Suppressor macrophage treated with lipopolysaccharide for 4 hours (primary cell): ENCODE measurements around the gene SYT7.
"Not testable (repeated sequence)": the region's sequence is repeated elsewhere in the genome, so short reads cannot be mapped to it uniquely, and the experiment has no call there.

ENCODE experiments used
- DNase-seq: peaks from one replicate; pipeline ENCODE4 v3.0.0-alpha.2; 2020

Gene SYT7

GRCh38 chr11:61494381-61494961 is 86.4 kb downstream of the SYT7 start:
- DNase-seq = no peak

DNA sequence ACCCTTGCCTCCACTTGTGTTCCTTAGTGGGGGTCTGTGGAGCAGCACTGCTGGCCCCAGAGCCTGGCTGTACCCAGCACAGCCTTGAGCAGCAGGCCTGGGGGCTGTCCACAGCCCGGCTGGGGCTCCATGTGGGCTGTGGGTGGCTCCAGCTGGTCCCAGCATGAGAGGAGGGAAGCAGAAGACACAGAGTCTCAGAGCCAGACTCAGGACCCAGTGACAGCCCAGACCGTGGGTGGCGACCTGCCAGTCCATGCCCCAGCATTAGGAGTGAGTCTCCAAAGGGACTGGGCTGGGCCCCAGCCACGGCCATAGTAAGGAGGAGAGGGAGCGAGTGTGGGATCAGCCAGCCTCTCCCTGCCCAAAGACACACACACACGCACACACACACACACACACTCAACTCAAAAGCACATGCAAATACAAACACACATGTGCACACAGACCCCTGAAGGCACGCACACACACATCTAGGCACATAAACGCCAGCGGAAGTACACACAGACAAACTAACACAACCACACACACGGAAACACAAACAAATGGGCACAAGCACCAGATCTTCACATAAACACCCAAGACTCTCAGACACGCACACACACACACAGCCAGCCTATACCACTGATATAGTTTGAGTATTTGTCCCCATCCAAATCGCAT is 89.0 kb downstream of the SYT7 start:
- DNase-seq = no peak

DNA sequence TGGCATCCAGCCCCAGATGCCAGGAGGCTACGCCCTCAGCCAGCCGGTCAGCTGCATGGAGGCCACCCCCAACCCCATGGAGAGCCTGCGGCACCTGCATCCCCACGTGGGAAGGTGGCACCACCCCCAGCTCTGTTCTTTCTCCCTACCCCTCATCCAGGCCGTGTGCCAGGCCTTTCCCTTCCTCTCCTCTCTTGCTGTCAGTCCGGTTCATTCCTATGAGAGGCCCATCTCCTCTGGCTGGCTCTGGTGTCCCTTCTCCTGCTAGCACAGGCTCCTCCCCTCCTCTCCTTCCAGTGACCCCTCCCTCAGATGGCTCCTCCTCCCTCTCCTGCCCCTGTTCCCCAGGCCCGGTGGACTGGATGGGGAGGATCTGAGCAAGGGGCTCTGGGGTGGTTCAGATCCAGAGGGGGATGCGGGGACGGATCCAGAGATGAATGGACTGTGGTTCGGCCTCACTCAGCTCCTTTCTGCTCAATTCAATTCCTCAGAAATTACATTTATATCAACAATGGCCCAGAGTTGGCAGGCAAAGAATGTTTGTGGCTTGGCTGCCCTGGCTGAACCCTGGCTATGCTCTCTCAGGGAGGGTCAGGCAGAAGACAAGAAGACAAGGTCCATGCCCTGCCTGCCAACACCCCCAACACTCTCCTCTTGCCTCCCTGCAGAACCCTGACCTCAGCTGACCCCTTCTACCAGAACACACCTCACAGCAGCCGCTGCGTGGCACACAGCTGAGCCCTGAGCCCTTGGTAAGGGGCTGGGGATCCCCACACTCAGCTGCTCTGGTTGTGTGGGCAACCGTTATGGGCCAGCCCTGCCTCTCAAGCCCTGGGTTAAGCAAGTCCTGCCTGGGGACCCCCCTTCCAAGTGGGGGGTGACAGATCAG is 90.8 kb downstream of the SYT7 start:
- no peak for DNase-seq

- DNase-seq = no peak
Measured at GRCh38 chr11:61488651-61489291, 92.1 kb downstream of the SYT7 start.

- DNase-seq = no peak
Measured at GRCh38 chr11:61487342-61488025, 93.4 kb downstream of the SYT7 start.

DNA sequence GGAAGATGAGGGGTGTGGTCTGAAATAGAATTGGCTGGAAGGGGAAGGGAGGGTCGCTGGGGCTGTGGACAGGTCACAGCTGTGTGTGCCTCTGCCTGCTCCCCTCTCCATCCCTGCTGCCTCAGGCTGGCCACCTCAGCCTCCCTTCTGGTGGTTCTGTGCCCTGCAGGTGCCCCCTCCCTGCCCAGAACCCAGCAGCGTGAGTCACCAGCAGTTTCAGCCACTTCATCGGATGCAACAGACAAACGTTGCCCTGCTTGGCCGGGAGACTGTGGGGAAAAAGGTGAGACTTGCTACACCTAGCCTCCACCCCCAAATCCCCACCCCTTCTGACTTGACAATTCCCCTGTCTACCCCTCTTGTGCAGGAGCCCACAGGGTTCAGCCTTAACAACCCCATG is 94.1 kb downstream of the SYT7 start:
- DNase-seq = no peak

DNA sequence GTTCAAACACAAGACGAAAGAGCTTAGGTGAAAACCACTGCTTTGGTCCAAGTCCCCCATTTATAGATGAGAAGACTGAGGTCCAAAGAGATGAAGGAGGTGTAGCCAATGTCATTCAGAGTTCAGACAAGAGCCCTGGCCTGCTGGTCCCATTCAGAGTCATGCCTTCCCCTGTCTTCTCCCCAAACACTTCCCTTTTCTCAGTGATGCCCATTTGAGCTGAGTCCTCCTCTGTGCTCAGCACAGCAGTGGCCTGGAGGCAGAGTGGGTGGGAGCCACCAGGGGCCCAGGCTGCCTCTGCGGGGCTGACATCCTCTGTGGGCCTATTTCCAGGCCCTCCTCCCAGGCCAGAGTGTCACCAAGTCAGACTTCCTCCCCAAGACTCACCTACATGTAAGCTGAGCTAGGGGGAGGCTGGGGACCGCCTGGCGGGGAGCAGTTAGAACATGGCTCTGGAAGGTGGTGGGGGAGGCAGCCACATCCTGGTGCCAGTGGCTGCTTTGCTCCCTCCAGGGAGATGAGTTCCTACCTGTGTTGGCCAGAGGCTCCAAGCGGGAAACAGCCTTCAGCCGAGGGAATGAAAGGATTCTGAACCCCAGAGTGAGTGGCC is 94.8 kb downstream of the SYT7 start:
- peak; percentile 29 for DNase-seq

- DNase-seq = no peak
Measured at GRCh38 chr11:61485080-61485479, 95.8 kb downstream of the SYT7 start.

- no peak for DNase-seq
Measured at GRCh38 chr11:61484541-61484940, 96.3 kb downstream of the SYT7 start.

DNA sequence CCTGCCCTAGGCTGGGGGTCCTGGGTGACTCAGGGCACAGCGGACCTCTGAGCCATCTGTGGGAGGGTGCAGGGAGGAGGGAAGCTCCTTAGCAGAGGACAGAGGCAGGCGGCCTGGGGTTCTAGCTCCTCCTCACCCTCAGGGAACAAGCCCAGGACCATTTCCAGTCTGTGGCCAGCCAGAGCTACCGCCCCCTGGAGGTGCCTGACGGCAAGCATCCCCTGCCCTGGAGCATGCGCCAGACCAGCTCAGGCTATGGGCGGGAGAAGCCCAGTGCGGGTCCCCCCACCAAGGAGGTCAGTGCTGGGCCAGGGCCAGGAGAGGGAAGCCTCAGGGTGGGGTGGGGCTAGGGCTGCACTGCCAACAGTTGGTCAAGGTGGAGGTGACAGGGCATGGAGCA is 98.4 kb downstream of the SYT7 start:
- peak; percentile 23 for DNase-seq

DNA sequence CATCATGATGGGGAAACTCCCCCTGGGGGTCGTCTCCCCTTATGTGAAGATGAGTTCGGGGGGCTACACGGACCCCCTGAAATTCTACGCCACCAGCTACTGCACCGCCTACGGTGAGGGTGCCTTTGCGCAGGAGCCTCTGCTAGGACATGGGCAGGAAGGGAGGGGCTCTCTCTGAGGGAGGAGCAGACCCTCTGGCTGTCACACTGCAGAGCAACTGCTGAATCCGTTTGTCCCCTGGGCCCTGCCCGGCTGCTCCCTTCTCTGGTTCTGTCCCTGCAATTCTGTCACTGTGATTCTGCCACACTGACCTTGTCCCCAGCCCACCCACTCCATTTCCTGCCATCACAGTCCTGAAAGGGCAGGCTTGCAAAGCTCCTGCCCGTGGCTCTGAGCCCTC is 99.1 kb downstream of the SYT7 start:
- DNase-seq = no peak

DNA sequence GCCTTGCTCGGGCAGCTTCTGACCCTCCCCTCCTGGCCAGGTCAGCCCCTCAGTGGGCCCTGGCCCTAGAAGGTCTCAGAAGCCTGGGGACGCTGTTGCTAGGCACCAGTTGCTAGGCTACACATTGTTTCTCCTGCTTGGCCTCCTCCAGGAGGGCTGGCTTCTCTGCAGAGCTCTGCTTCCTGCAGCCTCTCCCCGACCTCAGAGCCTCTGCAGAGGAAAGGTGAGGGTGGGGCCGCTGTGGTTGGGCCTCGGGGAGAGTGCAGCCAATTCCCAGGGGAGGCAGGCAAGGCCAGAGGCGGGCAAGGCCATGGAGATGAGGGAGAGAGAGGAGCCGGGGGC is 99.9 kb downstream of the SYT7 start:
- no peak for DNase-seq

- DNase-seq = no peak
Measured at GRCh38 chr11:61480261-61480993, 100.4 kb downstream of the SYT7 start.

DNA sequence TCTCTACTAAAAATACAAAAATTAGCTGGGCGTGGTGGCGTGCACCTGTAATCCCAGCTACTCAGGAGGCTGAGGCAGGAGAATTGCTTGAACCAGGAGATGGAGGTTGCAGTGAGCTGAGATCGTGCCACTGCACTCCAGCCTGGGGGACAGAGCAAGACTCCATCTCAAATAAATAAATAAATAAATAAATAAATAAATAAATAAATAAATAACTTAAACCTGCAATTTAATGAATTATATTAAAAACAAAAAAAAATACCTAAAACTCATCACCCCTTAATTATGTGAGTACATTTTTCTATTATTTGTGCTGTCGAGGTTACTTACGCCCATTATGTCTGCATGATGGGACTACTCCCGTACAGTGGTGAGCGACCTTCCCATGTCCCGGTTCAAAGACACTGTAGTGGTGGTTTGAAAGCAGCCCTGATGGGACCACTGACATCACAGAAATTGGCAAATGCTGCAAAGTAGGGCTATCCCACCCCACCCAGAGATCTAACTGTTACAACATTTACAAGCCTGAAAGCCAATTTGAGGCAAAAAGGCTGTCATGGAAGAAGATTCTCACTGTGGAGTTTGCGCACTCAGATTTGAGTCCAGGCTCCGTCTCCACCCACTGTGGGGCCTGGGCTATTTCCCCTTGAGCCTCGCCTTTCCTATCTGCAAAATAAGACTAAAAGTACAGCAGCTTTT is 101.4 kb downstream of the SYT7 start:
- DNase-seq = not testable (repeated sequence)

GRCh38 chr11:61477727-61478148 is 103.1 kb downstream of the SYT7 start:
- DNase-seq = peak; percentile 50

DNA sequence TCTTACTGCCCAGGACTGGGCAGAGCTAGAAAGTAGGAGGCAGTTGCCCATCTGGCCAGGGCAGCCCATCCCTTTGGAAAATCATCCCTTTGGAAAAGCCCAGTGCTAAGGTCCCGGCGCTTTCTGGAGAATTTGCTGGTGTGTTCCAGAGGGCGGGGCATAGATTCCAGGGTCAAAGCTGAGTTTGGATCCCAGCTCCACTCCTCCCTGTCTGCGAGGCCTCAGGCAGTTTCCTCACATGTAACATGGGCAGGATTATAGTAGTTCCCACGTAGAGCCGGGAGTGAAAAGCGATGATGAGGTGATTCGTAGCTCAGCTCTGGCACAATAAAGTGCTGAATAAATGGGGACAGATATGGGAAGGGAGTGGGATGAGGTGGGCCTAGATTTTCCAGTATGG is 103.8 kb downstream of the SYT7 start:
- no peak for DNase-seq

- DNase-seq = peak; percentile 23
Measured at GRCh38 chr11:61476371-61476770, 104.5 kb downstream of the SYT7 start.

DNA sequence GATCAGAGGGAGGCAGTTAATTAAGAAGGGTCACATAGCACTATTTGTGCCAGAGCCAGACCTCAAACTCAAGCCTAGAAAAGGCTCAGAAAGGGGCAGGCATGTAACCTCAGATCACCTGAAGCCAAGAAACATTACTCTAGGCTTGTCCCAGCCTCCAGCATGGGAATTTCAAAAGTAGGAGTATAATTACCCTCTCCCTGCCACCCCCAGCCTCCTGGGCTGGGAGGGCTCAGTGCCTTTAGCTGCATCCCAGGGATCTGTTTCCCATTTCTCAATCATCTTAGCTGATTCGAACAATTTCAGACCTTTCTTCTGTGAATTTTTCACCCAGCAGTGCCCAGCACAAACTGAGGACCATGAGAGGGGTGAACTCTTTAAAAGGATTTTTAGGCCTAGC is 105.4 kb downstream of the SYT7 start:
- no peak for DNase-seq

- DNase-seq = peak; percentile 17
Measured at GRCh38 chr11:61474013-61474643, 106.7 kb downstream of the SYT7 start.

DNA sequence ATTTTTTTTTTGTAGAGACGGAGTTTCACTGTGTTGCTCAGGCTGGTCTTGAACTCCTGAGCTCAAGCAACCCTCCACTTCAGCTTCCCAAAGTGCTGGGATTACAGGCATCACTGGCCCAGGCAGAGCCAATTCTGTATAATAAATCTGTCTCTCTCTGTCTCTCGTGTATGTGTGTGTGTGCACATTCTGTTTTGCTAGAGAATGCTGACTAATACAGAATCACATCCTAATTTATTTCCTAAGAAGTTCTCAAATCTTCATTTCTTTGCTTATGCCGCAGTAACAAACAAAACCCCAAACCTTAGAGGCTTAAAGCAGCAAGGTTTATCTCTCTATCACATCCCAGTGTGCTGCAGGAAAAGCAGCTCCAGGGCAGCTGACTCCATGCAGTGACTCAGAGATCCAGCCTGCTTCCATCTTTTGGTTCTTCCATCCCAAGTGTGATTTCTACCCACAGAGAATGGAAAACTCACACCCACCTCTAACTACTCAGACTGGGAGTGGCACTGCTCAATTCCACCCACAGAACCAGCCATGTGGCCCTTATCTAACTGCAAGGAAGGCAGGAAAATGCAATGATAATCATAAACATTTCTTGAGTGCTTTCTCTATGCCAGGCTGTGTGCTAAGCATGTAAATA is 107.4 kb downstream of the SYT7 start:
- DNase-seq = no peak
